Measurements from ENCODE around the gene ANKRD66.
"Not testable (repeated sequence)": the region's sequence is repeated elsewhere in the genome, so short reads cannot be mapped to it uniquely, and the experiment has no call there.

Gene ANKRD66

DNA sequence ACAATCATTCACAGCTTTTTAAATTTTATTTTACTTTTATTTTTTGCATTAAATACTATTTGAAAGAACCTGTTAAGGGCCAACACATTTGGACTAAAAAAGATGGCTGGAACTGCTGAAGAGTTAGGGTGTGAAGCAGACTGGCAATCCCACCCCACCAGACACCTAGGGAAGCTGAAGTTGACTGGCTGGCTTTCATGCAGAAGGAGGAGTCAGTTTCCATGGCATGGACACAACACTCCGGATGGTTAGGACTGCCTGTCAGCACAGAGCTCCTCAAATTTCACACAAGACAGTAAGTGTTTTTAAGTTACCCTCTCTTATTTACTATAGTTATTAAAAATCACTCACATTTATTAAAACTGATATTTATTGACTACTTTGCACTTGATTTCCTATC is at the start of gene ANKRD66:
ANKRD66 (plus strand) TSS at position 238 of the 400 bp plus-strand sequence. CDS start 5,016 bp downstream, outside the sequence.
- no peak for DNase-seq (ENCODE audit: low read depth)

DNA sequence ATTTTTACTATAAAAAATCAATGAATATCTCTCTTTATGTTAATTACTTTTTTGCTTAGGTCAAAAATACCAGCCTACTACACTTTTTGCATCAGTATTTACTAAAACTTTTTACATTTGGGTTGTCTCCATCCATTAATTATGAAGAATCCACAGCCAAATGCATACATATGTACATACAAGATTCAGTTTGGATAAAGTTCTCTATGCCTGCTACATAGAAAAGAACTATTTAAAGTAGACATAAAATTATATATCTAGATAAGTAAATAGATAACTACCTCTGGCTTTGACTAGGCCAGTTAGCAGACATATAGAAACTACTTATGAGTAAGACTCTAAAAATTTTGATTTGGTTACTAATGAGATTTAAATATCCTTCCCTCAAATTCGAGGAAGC is 46.8 kb upstream of the ANKRD66 start:
- no peak for DNase-seq (ENCODE audit: low read depth)

DNA sequence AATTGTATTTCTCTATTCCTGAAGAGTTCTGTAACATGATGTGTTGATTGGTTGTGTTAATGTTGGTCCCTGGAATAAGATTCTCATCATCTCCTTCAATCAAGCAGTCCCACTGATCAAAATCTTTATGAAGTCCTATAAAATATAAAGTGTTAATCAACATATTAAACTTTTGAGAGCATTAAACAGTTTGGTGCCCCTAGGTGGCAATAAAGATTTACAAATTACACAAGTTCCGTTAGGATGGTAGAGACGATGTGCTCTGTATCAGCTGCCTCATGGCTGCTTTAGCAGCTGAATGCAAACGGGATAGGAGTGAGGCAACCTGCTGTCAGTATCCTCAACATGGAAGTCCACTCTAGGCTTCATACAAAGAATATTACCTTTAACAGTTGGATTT is 42.2 kb upstream of the ANKRD66 start:
- no peak for DNase-seq (ENCODE audit: low read depth)

DNA sequence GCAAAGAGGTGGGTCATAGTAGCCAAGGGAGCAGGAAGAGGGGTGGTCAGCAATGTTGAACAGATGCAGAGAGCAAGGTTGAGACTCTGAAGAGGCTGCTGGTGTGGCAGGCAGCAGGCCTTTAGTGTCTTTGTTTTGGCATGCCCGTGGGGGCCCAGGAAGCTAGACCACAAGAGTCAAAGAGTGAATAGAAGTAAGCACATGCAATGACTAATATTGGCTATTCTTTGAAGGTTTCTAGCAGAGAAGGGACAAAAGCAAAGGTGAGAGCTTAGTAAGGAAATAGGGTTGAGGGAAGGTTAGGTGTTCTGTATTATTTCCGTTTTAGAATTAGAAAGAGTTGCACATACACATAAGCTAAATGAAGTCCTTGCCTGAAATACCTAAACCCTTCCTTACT is 40.3 kb upstream of the ANKRD66 start:
- no peak for DNase-seq (ENCODE audit: low read depth)

DNA sequence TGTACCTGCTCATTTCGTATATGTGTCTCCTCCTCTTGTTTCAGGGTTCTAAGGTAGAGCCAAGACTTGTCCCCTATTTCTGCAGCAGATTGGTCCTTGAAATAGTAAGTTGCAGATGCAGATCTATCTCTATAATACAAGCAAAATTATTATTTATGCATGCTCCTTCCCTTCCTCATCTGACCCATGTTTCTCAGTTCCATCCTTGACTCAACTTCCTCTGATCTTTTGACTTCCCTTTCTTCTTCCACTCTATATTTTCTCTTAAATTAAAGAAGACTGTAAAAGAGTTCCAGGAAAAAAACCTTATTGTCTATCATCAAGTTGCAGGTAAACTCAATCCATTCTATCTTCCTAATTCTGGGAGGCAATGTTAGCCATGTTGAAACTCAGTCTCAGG is 35.2 kb upstream of the ANKRD66 start:
- no peak for DNase-seq (ENCODE audit: low read depth)

DNA sequence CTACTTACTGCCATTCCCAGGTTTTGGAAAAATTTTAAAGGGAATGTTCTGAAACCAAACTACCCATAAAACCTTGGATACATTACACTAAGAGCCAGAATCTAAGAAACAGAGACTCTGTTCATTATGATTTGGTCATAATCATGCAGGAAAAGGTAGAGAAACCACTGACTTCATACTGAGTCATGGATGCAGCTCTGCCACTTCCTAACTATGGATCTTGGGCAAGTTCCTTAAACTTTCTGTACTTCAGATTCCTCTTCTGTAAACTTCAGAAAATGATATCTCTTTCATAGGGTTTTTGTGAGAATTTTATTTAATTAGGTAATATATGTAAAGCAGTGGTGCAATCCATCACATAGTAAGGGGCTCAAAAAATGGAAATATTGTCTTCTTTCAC is 31.6 kb upstream of the ANKRD66 start:
- no peak for DNase-seq (ENCODE audit: low read depth)

DNA sequence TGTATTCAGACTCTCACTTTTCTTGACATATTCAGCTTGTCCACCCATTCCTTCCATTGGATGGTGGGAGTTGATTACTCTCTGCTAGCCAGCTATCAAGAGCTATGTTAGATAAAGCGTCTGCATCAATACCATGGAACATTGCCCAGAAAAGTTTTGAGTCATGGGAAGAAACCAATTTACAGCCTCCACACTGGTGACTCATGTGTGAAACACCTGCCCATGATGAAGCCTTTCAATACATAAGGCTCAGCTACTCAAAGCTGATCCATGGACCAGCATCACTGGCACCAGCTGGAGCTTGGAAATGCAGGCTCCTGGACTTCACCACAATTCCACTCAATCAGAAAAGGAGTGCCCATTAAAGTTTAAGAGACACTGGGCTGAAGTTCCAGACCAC is 27.6 kb upstream of the ANKRD66 start:
- no peak for DNase-seq (ENCODE audit: low read depth)

DNA sequence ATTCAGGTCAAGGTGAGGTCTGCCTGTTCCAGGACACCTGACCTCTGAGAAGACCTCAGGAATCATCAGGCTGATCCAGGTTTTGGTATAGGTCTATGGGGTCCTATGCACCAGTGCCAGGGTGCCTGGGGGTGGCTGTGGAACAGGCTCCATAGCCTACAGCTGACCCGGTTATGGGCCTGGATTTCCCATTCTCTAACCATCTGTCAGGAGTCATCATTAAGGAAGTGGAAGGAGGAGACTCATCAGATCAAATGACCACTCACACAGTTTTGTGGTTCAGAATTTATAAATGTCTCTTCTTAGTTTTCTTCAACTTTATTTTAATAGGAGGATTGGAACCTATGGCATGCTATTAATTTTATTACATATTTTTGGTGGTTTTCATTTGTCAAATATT is 26.3 kb upstream of the ANKRD66 start:
- no peak for DNase-seq (ENCODE audit: low read depth)

DNA sequence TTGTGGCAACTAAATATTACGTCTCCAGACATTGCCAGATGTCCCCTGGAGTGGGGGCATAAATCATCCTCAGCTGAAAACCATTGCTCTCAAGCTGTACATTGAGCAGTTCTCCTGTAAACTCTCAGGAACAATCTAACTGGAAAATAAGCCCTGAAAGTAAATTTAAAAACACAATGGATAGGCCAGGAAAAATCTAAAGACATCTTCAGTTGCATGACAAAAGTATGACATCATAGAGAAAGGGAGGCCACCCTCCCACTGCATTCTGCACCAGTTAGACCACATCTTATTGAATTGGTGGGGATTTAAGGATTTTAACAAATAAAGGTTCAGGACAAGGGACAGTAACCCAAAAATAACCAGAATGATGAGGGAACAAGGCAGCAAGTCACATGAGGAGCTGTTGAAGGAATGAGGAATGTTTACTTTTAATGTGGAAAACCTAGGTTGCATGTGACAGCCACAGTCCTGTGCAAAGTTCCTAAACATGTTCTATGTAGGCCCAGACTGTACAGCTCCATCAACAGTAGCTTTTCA is 16.9 kb upstream of the ANKRD66 start:
- DNase-seq (ENCODE audit: low read depth), result no peak

DNA sequence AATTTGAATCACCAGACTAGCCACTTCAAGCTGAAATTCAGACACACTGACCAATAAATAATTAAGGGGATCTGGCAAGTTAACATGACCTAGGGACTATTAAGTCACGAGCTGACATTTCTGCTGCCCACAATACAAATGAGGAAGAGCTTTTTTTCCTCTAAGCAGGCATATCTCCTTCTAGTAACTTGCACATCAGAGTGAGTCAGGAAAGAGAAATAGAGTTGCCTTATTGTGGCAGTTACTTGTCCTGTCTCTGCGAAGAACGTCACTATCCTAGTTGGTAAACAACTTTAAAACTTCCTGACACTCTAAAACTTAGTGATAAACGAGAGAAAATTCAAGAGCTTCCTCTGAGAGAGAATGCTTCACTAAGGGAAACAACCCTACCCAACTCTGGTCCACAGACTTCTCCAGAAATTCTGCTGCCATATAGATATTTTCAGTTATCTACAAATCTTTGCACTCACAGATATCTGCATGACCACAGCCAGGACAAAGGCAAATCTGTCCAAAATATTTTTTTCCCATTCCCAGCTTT is 15.7 kb upstream of the ANKRD66 start:
- no peak for DNase-seq (ENCODE audit: low read depth)

DNA sequence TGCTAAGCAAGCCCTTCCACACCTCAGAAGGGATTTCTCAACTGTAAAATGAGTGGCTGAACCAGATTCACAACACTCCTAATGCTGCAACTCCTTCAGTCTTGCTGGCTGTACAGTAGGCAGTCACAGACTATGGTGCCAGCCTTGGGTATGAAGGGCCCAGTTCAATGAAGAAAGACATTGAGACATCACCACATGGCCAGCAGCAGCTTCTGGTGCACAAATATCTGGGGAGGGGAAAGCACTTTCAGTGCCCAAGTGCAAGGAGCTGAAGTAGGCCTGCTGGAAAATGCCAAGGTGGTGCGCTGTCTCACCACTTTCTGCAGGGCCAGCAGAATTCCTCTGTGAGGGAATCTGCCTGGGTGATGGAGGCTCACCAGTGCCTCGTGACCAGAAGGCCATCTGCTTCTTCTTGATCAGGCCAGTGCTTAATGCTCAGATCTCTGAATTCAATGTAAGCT is 13.4 kb upstream of the ANKRD66 start:
- DNase-seq (ENCODE audit: low read depth), result no peak

DNA sequence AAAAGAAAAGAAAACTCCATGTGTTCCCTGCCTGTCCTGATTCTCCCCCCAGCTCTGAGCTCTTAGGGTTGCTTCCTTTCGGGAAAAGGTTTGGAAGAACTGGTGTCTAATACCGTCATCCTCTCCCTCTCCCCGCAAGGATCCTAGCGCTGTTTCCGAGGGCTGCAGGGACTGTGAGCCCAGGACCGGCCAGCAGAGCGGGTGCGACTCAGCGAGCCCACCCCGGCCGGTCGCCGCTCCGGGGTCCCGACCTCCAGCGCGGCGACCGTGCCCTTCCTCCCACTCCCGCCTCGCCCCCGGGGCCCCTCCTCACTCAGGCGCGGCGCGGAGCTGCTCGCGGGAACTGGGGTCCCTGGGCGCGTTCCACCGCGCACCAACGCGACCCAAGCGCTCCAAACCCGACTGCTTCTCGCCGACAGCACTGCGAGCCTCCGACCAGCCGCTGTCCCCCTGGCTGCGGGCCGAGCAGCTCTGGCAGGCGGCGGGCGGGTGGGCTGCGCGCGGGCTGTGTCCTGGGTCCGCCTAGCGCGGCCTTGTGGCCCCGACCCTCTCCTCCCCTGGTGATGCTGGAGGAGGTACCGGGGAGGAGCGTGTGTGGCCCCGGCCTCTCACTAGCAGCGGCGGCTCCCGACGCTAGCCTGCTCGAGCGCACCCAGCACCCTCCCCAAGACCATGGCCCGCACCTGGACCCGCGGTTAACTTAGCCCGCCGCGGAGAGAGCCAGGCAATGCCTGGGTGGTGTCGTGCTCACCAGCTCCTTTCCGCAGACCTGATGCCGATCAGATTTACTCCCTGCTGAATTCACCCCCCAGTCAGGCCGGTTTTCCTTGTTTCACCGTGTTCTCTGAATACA is 11.6 kb upstream of the ANKRD66 start, which contains the start of gene PLA2G7:
PLA2G7 (minus strand) TSS at position 509 of the 853 bp plus-strand sequence. CDS start 12,484 bp downstream, outside the sequence.
- no peak for DNase-seq (ENCODE audit: low read depth)

DNA sequence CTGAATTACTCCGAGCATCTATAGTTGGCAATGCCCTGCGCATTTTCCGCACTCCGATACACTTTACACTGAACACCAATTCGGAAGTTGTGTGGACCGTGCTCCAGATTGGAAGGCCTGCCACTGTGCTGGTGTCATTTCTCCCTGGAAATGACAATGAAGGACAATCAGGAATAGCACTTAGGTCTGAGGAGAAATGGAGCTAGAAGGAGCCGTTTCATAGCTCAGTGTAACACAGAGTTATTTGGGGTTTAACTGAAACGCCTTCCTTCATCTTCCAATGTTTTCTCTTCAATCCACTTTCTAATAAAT is 11.1 kb upstream of the ANKRD66 start:
- no peak for DNase-seq (ENCODE audit: low read depth)

DNA sequence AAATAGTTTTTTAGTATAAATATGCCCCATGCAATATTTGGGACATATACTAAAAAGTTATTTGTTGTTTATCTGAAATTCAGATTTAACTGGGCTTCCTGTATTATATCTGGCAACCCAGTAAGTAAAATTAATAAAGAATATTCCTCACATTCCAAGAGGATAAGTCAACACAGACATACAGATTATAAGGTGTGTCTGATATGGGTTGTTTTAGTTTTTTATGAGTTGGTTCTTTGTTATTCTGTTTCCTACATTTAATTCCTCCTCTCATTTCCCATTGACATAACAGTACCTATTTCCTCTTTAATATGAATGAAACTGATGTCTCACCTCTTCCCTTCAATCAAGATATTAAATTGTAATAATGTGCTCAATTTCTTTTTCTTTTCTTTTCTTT is 9.8 kb upstream of the ANKRD66 start:
- DNase-seq (ENCODE audit: low read depth), result no peak

DNA sequence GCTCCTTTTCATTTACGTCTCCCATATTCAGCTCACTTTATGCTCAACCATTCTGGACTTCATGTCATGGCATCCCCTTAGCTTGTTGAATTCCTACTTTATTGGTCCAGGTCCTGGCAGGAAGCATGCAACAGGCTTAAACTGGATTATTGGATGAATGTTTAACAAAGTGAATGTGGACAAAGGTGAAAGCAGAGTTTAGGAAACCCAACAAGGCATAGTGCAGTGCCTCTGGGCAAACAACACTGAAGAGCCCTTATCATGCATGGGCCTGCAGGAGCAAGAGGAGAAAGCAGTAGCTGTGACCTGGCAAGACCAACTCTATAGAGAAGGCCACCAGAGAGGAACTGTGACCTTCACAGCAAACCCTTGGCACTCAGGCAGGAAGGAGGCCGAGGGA is 5.3 kb upstream of the ANKRD66 start:
- DNase-seq (ENCODE audit: low read depth), result no peak

DNA sequence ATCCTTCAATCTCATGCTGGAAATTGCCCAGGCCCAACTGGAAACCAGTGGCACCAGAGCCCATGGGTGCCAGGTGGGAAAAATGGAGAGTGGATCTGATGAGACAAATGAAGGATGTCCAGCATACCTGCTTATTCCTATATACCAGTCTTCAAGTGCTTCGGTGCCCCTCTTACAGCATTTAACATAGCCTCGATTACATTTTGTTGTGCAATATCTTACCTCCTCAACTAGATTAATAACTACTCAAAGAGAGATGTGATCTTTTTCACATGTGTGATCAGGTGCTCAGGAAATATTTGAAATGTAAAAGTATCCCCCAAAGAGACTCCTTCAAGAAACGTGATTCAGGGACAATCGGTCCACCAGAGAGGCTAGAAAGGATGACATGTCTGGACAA is 4.8 kb upstream of the ANKRD66 start:
- DNase-seq (ENCODE audit: low read depth), result no peak

DNA sequence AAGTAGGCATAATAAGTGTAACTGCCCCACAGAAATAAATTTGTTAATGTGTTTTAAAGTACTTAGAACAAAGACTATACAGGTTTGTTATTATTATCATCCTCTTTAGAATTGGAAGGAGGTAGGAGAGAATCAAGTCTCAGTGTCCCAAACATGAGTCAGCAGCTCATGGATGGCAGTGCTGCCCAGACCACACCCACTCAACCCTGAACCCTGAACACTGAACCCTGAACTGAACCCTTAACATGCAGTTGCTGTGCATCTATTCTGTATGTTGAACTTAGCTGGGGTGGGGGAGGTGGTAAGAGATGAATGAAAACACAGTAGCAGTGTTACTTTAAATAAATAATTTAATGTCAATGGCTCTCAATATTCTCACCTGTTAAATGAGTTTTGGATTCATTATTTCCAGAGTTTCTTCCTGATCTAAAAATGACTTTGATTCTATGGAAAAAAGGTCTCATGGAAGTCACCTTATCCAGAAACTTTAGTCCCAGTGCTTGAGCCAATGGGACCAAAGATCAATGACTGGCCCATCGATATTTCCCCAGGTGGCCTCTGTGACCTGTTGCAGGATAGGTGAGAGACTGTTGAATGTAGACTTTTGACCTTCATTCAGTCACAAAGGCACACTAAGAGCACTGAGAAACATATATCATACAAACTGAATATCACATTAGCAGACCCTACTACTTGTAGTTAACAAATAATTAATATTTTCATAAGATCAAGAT is 3.1 kb upstream of the ANKRD66 start:
- no peak for DNase-seq (ENCODE audit: low read depth)

DNA sequence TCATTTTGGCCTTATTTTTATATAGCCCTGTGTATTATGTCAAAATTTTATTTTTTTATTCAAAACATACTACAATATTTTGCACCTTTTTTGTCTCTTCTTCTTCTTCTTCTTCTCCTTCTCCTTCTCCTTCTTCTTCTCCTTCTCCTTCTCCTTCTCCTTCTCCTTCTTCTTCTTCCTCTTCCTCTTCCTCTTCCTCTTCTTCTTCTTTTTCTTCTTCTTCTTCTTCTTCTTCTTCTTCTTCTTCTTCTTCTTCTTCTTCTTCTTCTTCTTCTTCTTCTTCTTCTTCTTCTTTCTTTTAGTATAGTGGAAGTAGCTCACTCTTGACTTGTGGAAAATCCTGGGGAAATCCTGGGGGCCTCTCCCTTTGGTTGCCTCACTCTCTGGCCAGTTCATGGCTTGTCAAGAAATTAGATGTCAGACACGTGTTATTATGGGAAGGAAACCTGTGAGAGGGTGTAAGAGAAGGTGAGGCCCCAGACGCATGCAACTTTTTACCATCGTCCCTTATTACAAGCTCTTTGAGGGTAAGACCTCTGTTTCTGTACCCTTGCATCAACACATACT is 2.5 kb upstream of the ANKRD66 start:
- not testable (repeated sequence) for DNase-seq (ENCODE audit: low read depth)

DNA sequence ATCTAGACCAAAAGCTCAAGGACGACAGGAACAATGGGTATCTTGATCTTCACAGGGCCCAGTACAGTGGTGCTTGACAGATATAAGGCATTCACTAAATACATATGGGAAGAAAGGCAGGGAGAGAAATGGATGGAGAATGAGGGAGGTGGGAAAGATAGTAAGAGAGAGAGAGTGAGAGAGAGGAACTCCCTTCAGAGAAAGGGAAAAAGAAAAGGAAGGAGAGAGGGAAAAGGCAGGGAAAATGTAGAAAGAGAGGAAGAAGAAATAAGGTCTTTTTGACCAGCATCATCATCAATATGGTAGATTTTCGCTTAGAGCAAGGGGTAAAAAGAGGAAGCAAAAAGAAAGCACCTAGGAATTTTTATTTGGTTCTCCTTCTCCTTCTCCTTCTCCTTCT is 760 bp upstream of the ANKRD66 start:
- no peak for DNase-seq (ENCODE audit: low read depth)

DNA sequence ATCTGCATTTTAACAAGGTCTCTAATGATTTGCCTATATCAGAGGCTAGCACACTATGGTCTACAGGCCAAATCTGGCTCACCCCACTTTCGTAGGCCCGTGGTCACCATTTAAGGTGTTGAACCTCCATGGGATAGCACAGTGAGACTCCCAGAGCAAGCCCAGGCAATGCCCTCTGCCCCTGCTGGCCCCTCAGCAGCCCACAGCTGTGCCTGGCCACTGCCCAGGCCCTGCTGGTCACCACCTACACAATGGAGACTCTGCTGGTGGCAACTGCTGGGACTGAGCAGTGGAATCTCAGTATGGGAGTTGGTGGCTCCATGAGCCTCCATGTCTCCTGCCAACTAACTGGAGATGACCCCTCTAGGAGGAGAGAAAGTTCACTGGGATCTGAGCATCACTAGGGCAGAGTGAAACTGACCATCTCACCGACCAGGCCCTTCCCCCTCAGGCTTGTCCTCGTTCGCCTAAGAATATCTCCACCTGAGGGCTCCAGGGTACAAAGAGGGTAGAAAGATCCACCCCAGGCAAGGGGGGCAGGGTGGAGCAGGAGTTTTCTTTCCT is 2.3 kb downstream of the ANKRD66 start:
- DNase-seq (ENCODE audit: low read depth), result no peak

DNA sequence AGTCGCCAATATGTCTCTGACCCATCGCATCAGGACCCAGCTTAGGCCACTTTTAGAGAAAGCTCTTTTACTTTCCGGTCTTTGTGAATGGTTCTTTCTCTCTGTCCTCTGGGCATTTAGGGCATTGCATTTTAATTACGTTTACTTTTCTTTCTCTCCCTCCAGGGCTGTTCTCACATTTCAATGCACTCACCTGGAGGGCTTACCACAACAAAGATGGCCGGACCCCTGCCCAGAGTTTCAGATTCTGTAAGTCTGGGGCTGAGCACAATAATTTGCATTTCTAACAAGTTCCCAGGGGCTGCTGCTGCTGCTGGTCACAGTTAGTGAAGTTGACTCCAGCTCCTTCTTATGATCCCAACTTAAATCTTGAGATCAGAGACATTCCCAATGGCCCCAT is 3.0 kb downstream of the ANKRD66 start:
- DNase-seq (ENCODE audit: low read depth), result no peak

DNA sequence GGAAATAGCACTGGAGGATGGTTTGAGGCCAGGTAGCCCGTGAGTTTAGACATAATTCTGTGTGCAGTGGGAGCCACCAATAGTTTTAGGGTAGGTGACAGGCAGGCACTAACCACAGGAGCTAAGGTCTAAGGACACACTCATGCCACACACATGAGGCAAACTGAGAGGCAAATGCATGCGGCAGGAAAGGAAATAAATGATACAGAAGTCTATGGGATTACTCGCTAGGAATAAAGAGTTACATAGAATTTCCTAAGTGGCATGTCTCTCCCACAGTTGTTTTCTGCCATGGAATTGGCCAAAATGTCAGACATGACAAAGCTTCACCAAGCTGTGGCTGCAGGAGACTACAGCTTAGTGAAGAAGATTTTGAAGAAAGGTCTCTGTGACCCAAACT is 4.9 kb downstream of the ANKRD66 start:
- DNase-seq (ENCODE audit: low read depth), result no peak

All from stimulated activated CD8-positive, alpha-beta memory T cell treated with anti-CD3 and anti-CD28 coated beads, Interleukin-4, amount 100 ng/mL, for 24 hours (primary cell).